Measurements from ENCODE around the gene CNNM2. TPM values are rescaled to one million over a fixed set of nuclear protein-coding genes. Genes with fewer than 3 reads are reported as not detected.
A peak's percentile ranks its signal among the peaks of the same experiment; 100 is the strongest.
"Not testable (repeated sequence)": the region's sequence is repeated elsewhere in the genome, so short reads cannot be mapped to it uniquely, and the experiment has no call there.

CNNM2 gene
- total RNA-seq, 2 donors from 2014 or later, result 13.4 to 18.9 TPM

DNA sequence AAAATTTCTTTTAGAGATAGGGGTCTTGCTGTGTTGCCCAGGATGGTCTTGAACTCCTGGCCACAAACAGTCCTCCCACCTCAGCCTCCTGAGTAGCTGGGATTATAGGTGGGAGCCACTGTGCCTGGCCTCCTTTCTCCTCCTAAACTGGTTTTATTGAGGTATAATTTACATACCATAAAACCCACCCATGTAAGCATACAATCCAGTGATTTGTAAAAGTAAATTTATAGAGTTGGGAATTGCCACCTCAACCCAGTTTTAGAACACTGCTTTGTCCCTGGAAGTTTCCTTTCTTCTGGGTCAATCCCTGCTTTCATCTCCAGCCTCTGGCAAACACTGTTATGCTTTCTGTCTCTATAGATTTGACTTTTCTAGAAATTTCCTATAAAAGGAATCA is 49.0 kb downstream of the CNNM2 start:
- intact Hi-C loops (cut with DNase I), result no loop called here
- no peaks in the 10 kb centered on the region for H3K9me3 ChIP-seq
- no peak overlapping the region for H3K4me3 ChIP-seq
- H3K27me3 ChIP-seq (replicated peaks; ENCODE audit: insufficient read depth), result no peaks in the 10 kb centered on the region
- no peaks in the 10 kb centered on the region for H3K36me3 ChIP-seq
- TF ChIP-seq, protein P1, sequence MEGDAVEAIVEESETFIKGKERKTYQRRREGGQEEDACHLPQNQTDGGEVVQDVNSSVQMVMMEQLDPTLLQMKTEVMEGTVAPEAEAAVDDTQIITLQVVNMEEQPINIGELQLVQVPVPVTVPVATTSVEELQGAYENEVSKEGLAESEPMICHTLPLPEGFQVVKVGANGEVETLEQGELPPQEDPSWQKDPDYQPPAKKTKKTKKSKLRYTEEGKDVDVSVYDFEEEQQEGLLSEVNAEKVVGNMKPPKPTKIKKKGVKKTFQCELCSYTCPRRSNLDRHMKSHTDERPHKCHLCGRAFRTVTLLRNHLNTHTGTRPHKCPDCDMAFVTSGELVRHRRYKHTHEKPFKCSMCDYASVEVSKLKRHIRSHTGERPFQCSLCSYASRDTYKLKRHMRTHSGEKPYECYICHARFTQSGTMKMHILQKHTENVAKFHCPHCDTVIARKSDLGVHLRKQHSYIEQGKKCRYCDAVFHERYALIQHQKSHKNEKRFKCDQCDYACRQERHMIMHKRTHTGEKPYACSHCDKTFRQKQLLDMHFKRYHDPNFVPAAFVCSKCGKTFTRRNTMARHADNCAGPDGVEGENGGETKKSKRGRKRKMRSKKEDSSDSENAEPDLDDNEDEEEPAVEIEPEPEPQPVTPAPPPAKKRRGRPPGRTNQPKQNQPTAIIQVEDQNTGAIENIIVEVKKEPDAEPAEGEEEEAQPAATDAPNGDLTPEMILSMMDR (IDR thresholded peaks at IDR 0.05), result no peak
- TF ChIP-seq POLR2AphosphoS5 (IDR thresholded peaks at IDR 0.05) (no peak), POLR2A (IDR thresholded peaks at IDR 0.05) (no peak)
- no peak for DNase-seq (ENCODE audit: low spot score)
- no peak overlapping the region for H3K27ac ChIP-seq
- H3K4me1 ChIP-seq (replicated peaks), result no peaks in the 10 kb centered on the region

DNA sequence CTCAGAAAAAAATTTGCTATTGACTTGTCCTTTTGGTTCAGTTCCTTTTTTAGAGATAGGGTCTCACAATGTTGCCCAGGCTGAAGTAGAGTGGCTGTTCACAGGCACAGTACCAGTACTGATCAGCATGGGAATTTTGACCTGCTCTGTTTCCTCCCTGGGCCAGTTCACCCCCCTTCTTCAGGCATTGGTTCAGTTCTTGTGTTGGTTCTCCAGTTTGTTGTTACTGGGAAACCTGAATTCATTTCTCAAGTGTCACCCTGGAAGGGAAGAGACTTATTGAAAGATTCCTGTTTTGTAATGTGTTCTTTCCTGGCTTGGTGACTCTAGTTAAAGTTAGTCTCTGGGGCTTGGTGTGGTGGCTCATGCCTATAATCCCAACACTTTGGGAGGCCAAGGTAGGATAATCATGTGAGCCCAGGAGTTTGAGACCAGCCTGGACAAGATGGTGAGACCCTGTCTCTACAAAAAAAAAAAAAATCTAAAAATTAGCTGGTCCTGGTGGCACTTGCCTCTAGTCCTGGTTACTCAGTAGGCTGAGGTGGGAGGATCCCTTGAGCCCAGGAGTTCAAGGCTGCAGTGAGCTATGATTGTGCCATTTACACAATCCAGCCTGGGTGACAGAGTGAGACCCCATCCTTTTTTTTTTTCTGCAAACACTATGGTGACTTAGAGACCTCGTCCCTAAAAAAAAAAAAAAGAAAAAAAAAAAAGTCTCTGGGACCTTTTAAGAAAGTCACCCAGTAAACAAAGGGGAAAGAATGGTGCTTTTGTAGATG is 52.7 kb downstream of the CNNM2 start:
- no peak overlapping the region for H3K27ac ChIP-seq
- no peaks in the 10 kb centered on the region for H3K4me1 ChIP-seq (replicated peaks)
- no peaks in the 10 kb centered on the region for H3K9me3 ChIP-seq
- no peaks in the 10 kb centered on the region for H3K36me3 ChIP-seq
- 75% methylated on average over 1 of the region's 1 CpG for WGBS
- TF ChIP-seq, protein P1 (IDR thresholded peaks at IDR 0.05), result no peak
- no peak for TF ChIP-seq POLR2A (IDR thresholded peaks at IDR 0.05)
- no peak for TF ChIP-seq POLR2AphosphoS5 (IDR thresholded peaks at IDR 0.05)
- intact Hi-C loops (cut with DNase I), result no loop called here
- no peak overlapping the region for H3K4me3 ChIP-seq
- H3K27me3 ChIP-seq (replicated peaks; ENCODE audit: insufficient read depth), result no peaks in the 10 kb centered on the region
- no peak for DNase-seq (ENCODE audit: low spot score)

DNA sequence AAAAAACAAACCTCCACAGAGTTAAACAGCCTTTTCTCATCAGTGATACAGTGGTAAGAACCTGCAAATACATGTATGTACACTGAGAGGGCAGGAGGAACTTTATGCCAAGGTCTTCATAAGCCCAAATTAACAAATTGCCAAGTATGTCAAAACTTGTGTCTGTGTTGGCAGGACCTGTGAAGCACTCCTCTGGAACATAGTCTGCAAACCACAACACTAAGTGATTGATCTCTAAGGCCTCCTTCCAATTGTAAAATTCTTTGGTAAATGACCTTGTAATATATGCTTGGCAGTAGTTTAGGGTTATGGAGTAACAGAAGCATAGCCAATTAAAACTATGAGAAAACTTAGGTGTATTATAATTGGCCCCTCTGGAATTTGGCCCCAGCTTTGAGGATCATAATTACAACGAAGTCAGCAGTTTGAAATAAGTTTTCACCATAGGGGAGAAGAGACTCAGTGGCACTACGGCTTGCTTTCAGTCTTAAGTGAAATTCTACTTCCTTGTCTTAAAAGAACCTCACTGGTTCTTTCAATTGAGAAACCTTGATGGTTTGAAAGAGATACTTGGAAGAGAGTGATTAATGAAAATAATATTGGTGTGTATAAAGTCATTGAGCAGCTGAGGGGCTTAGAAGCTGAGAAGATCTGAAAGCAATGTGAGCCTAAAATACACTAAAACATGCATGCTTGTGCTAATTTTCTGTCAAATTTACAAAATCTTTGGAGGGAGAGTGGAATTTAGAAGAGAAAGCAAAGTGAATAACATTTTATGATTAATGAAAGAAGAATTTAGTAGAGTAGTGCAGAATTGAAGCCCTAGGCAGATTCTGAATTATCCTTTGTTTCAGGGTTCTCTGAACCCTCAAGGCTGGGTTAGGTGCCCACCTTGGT is 57.6 kb downstream of the CNNM2 start:
- Histone ChIP-seq H3K36me3 (no peaks in the 10 kb centered on the region), H3K27ac (no peak overlapping the region), H3K4me1 (replicated peaks) (no peaks in the 10 kb centered on the region), H3K4me3 (no peak overlapping the region), H3K9me3 (no peaks in the 10 kb centered on the region), H3K27me3 (replicated peaks; ENCODE audit: insufficient read depth) (no peaks in the 10 kb centered on the region)
- WGBS, result 37% methylated on average over 2 of the region's 2 CpGs
- no peak for TF ChIP-seq POLR2A (IDR thresholded peaks at IDR 0.05)
- peak; percentile 4 for TF ChIP-seq POLR2AphosphoS5 (IDR thresholded peaks at IDR 0.05)
- no peak for DNase-seq (ENCODE audit: low spot score)
- intact Hi-C loops (cut with DNase I), result no loop called here

DNA sequence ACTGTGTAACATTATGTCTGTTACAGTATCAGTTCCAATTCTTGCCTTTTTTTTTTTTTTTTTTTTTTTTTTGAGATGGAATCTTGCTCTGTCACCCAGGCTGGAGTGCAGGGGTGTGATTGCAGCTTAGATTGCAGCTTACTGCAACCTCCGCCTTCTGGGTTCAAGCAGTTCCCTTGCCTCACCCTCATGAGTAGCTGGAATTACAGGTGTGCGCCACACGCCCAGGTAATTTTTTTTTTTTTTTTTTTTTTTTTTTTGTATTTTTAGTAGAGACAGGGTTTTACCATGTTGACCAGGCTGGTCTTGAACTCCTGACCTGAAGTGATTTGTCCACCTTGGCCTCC is 58.3 kb downstream of the CNNM2 start:
- H3K4me1 ChIP-seq (replicated peaks); DNase-seq (ENCODE audit: low spot score); H3K27me3 ChIP-seq (replicated peaks; ENCODE audit: insufficient read depth); H3K9me3 ChIP-seq; intact Hi-C loops (cut with DNase I); H3K36me3 ChIP-seq; H3K4me3 ChIP-seq; H3K27ac ChIP-seq: not testable (repeated sequence)
- 96% methylated on average over 3 of the region's 3 CpGs for WGBS

DNA sequence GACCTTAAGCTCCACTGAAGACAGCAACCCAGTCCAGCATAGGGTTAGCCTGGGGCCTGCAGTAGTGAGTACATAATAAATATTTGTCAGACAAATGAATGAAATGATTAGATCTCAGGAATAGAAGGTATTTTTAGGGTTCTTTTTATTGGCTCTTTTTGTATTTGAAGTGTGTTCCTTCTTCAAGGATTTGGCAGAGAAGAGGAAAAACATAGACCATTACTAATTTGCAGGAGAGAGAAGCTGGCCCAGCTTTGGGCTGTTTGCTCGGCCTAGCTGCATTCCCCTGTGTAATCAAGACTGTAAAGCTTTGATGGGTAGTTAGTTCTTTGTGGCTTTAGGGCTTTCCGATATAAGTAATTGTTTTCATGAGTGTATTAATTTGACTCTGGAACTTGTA is 64.2 kb downstream of the CNNM2 start:
- Histone ChIP-seq H3K4me3 (no peak overlapping the region), H3K27me3 (replicated peaks; ENCODE audit: insufficient read depth) (no peaks in the 10 kb centered on the region), H3K4me1 (replicated peaks) (no peaks in the 10 kb centered on the region), H3K27ac (no peak overlapping the region), H3K9me3 (no peaks in the 10 kb centered on the region), H3K36me3 (no peaks in the 10 kb centered on the region)
- DNase-seq (ENCODE audit: low spot score), result peak; percentile 61
- TF ChIP-seq, protein P1 (IDR thresholded peaks at IDR 0.05), result no peak
- peak; percentile 83 for TF ChIP-seq POLR2AphosphoS5 (IDR thresholded peaks at IDR 0.05)
- intact Hi-C loops (cut with DNase I), result no loop called here
- 20% methylated on average over 2 of the region's 2 CpGs for WGBS

Measured in prostate gland (tissue), 2 donors.